Measurements from ENCODE around the gene REM2. TPM values are rescaled to one million over a fixed set of nuclear protein-coding genes. Genes with fewer than 3 reads are reported as not detected.

Gene REM2
- total and polyA plus RNA-seq, 4 donors, result 0.08 to 0.14 (median 0.11) TPM; not detected in 1

- WGBS, result 91% methylated on average over 2 of the region's 2 CpGs
- TF ChIP-seq RXRA (IDR thresholded peaks at IDR 0.05) (no peak), GABPA (IDR thresholded peaks at IDR 0.05 in 1 of 2, conservative IDR thresholded peaks at IDR 0.05 in 1 of 2) (no peak), REST (IDR thresholded peaks at IDR 0.05) (no peak), ATF3 (IDR thresholded peaks at IDR 0.05) (no peak), NR2F2 (IDR thresholded peaks at IDR 0.05) (no peak), EGR1 (IDR thresholded peaks at IDR 0.05; ENCODE audit: low read depth in 2 of 2) (no peak), FOXA1 (IDR thresholded peaks at IDR 0.05) (no peak), RAD21 (IDR thresholded peaks at IDR 0.05) (no peak), CTCF (IDR thresholded peaks at IDR 0.05; ENCODE audit: low read depth, low read length, missing input control) (no peak), TAF1 (conservative IDR thresholded peaks at IDR 0.05) (no peak), HNF4G (IDR thresholded peaks at IDR 0.05) (no peak), JUND (IDR thresholded peaks at IDR 0.05) (no peak), SP1 (IDR thresholded peaks at IDR 0.05) (no peak), HNF4A (conservative IDR thresholded peaks at IDR 0.05) (no peak), FOXA2 (IDR thresholded peaks at IDR 0.05) (no peak), ZBTB33 (IDR thresholded peaks at IDR 0.05) (no peak)
- no peak overlapping the region for H3K27ac ChIP-seq (ENCODE audit: low read depth in 1 of 2, low read length in 2 of 2)
Observed at GRCh38 chr14:22922294-22922693, 39.3 kb downstream of the REM2 start.

GRCh38 chr14:22923746-22924145 lies 40.7 kb downstream of the REM2 start:
- Histone ChIP-seq H3K36me3 (ENCODE audit: control insufficient read depth in 4 of 4, insufficient read depth in 3 of 4, low read depth in 1 of 4, low read length in 3 of 4) (peaks cover 6 to 46% (median 37%) of the 10 kb centered on the region in 4 donors), H3K9me3 (ENCODE audit: control insufficient read depth in 4 of 4, low read length in 3 of 4) (no peaks in the 10 kb centered on the region), H3K4me1 (ENCODE audit: control insufficient read depth in 4 of 4, insufficient read depth in 4 of 4, low read length in 3 of 4) (peaks cover 4 to 16% (median 13%) of the 10 kb centered on the region in 4 donors), H3K4me3 (ENCODE audit: low read depth in 1 of 3, low read length in 3 of 3) (no peak overlapping the region), H3K9ac (ENCODE audit: low read depth in 1 of 2, low read length in 2 of 2) (no peak overlapping the region), H3K27me3 (ENCODE audit: control insufficient read depth in 4 of 4, insufficient read depth in 4 of 4, low read length in 3 of 4) (no peaks in the 10 kb centered on the region), H3K27ac (ENCODE audit: low read depth in 1 of 2, low read length in 2 of 2) (no peak overlapping the region)
- TF ChIP-seq GABPA (IDR thresholded peaks at IDR 0.05 in 1 of 2, conservative IDR thresholded peaks at IDR 0.05 in 1 of 2) (no peak), YY1 (IDR thresholded peaks at IDR 0.05) (no peak), RAD21 (IDR thresholded peaks at IDR 0.05) (no peak), ATF3 (IDR thresholded peaks at IDR 0.05) (no peak), REST (IDR thresholded peaks at IDR 0.05) (no peak), EGR1 (IDR thresholded peaks at IDR 0.05; ENCODE audit: low read depth in 2 of 2) (no peak), NR2F2 (IDR thresholded peaks at IDR 0.05) (no peak), MAX (IDR thresholded peaks at IDR 0.05) (no peak)
- WGBS, result 98% methylated on average over 5 of the region's 5 CpGs
- DNase-seq (ENCODE audit: low spot score), result no peak

More at GRCh38 chr14:22922294-22922693, 39.3 kb downstream of the REM2 start:
- Histone ChIP-seq H3K4me3 (ENCODE audit: low read depth in 1 of 3, low read length in 3 of 3) (no peak overlapping the region), H3K27me3 (ENCODE audit: control insufficient read depth in 4 of 4, insufficient read depth in 4 of 4, low read length in 3 of 4) (no peaks in the 10 kb centered on the region), H3K9me3 (ENCODE audit: control insufficient read depth in 4 of 4, low read length in 3 of 4) (no peaks in the 10 kb centered on the region), H3K36me3 (ENCODE audit: control insufficient read depth in 4 of 4, insufficient read depth in 3 of 4, low read depth in 1 of 4, low read length in 3 of 4) (peaks cover 6 to 46% (median 37%) of the 10 kb centered on the region in 4 donors), H3K9ac (ENCODE audit: low read depth in 1 of 2, low read length in 2 of 2) (no peak overlapping the region), H3K4me1 (ENCODE audit: control insufficient read depth in 4 of 4, insufficient read depth in 4 of 4, low read length in 3 of 4) (peaks cover 4 to 13% (median 8%) of the 10 kb centered on the region in 4 donors)
- no peak for DNase-seq (ENCODE audit: low spot score)

All from liver (tissue), 9 donors.